Hepatocyte (in vitro differentiated cells): Measurements from ENCODE around the gene EPN1.

Source experiments
- EZH2phosphoT487 ChIP-seq: fragments of 200-600 bp; sonication (generic); IDR thresholded peaks from one replicate; pipeline ENCODE4 v1.6.1; 2018; ENCODE audit warnings: antibody characterized with exemption, mild to moderate bottlenecking, low read depth, moderate library complexity; ENCODE audit not compliant: unreplicated experiment, severe bottlenecking
- TF ChIP-seq, protein P1 (sequence below): fragments of 200-600 bp; sonication (generic); IDR thresholded peaks from 2 replicates; pipeline ENCODE4 v1.5.1; 2016; ENCODE audit warnings: antibody characterized with exemption, mild to moderate bottlenecking; ENCODE audit not compliant: poor library complexity

GRCh38 chr19:55647732-55648584, 27.1 kb upstream of the EPN1 start, which contains the start of gene CCDC106:
- TF ChIP-seq, protein P1, sequence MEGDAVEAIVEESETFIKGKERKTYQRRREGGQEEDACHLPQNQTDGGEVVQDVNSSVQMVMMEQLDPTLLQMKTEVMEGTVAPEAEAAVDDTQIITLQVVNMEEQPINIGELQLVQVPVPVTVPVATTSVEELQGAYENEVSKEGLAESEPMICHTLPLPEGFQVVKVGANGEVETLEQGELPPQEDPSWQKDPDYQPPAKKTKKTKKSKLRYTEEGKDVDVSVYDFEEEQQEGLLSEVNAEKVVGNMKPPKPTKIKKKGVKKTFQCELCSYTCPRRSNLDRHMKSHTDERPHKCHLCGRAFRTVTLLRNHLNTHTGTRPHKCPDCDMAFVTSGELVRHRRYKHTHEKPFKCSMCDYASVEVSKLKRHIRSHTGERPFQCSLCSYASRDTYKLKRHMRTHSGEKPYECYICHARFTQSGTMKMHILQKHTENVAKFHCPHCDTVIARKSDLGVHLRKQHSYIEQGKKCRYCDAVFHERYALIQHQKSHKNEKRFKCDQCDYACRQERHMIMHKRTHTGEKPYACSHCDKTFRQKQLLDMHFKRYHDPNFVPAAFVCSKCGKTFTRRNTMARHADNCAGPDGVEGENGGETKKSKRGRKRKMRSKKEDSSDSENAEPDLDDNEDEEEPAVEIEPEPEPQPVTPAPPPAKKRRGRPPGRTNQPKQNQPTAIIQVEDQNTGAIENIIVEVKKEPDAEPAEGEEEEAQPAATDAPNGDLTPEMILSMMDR: no peak
- no peak for TF ChIP-seq EZH2phosphoT487
